OCI-LY1 (cell line): ENCODE results near the gene MRC2.
"Not testable (repeated sequence)": the region's sequence is repeated elsewhere in the genome, so short reads cannot be mapped to it uniquely, and the experiment has no call there.

ENCODE experiments used
- CTCF ChIP-seq: fragments of 200-600 bp; sonication (generic), shearing (Covaris generic); IDR thresholded peaks from 2 replicates; pipeline ENCODE4 v1.5.1; 2017; ENCODE audit warnings: mild to moderate bottlenecking, antibody characterized with exemption, low read length, moderate library complexity, mixed read lengths
- EZH2 ChIP-seq: fragments of 200-600 bp; sonication (generic), shearing (Covaris generic); IDR thresholded peaks from 2 replicates; pipeline ENCODE4 v1.8.0; 2017; ENCODE audit warnings: borderline replicate concordance, mixed run types, mild to moderate bottlenecking, antibody characterized with exemption, low read length, moderate library complexity, mixed read lengths

DNA sequence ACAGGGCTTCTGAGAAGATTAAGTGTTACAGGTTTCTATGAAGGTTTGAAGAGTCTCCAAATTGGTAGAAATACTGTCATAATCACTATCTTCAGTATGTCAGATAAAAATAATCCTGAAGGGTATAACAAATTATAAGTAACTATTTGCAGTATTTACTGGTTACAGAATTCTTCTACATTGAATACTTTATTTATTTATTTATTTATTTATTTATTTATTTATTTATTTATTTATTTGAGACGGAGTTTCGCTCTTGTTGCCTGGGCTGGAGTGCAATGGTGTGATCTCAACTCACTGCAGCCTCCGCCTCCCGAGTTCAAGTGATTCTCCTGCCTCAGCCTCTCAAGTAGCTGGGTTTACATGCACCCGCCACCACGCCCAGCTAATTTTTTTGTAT, 23.7 kb upstream of the MRC2 start:
- not testable (repeated sequence) for TF ChIP-seq CTCF, EZH2
